HUES64 (cell line): ENCODE data around the gene LCTL.
"Not testable (repeated sequence)": the region's sequence is repeated elsewhere in the genome, so short reads cannot be mapped to it uniquely, and the experiment has no call there.

Experiments
- H3K27ac ChIP-seq: 2 replicates; pipeline ENCODE4 v1.7.0; 2013; ENCODE audit warnings: low read depth, low read length, inconsistent platforms
- H3K27me3 ChIP-seq: 2 replicates; pipeline ENCODE4 v1.6.1; 2013; ENCODE audit warnings: mild to moderate bottlenecking, low read length; ENCODE audit not compliant: insufficient read depth
- H3K36me3 ChIP-seq: 2 replicates; pipeline ENCODE4 v1.6.1; 2013; ENCODE audit warnings: mild to moderate bottlenecking, low read length; ENCODE audit not compliant: insufficient read depth
- H3K4me1 ChIP-seq: 2 replicates; pipeline ENCODE4 v1.6.1; 2013; ENCODE audit warnings: mild to moderate bottlenecking, low read length, moderate library complexity; ENCODE audit not compliant: insufficient read depth
- H3K4me3 ChIP-seq: 2 replicates; pipeline ENCODE4 v1.5.1; 2013; ENCODE audit warnings: mild to moderate bottlenecking, low read length, moderate library complexity
- H3K9ac ChIP-seq: 2 replicates; pipeline ENCODE4 v1.6.1; 2013; ENCODE audit warnings: mild to moderate bottlenecking, low read depth, low read length
- H3K9me3 ChIP-seq: 2 replicates; pipeline ENCODE4 v1.6.1; 2013; ENCODE audit warnings: low read depth, low read length; ENCODE audit not compliant: insufficient read depth
- WGBS: fragments of 150-250, 120-280 bp; methylation state at CpG from one replicate; pipeline ENCODE4 v1.1.7; 2013; ENCODE audit warnings: missing lambda C conversion rate; 5-methylcytosine and 5-hydroxymethylcytosine counted together

LCTL gene

DNA sequence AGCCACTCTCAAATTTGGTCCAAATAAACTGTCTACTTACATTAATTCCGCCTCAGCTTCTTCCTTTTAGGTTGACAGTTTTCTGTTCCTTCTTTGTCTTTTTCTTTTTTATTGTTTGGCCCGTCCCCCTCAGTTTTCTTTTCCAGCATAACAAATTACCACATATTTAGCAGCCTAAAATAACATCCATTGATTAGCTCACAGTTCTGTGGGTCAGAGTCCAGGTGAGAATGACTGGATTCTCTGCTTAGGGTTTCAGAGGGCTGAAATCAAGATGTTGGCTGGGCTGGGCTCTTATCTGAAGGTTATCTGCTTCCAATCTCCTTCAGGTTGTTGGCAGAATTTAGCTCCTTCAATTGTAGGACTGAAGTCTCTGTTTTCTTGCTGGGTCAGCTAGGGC is 24.6 kb upstream of the LCTL start:
- H3K4me1 ChIP-seq = peaks cover 6% of the 10 kb centered on the region; the same call in 1 of the 2 replicates
- no peaks in the 10 kb centered on the region for H3K9me3 ChIP-seq
- no peak overlapping the region for H3K4me3 ChIP-seq
- WGBS = 86% methylated on average over 2 of the region's 2 CpGs
- H3K27me3 ChIP-seq = no peaks in the 10 kb centered on the region
- no peak overlapping the region for H3K27ac ChIP-seq
- no peaks in the 10 kb centered on the region for H3K36me3 ChIP-seq
- no peak overlapping the region for H3K9ac ChIP-seq

DNA sequence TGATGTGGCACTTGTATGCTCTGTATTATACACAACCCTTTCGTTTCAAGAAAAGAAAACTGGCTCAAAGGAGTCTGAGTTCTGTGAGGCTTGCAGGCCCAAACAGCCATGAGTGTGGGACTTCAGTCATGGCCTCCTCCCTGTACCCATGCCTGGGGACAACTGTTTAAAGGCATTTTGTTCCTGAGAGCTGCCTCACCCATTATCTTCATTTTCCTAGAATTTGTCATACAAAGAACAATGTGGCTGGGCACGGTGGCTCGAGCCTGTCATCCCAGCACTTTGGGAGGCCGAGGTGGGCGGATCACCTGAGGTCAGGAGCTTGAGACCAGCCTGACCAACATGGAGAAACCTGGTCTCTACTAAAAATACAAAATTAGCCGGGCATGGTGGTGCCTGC is 23.6 kb upstream of the LCTL start:
- not testable (repeated sequence) for H3K9ac ChIP-seq, H3K4me1 ChIP-seq, H3K27me3 ChIP-seq, H3K36me3 ChIP-seq, H3K4me3 ChIP-seq, H3K27ac ChIP-seq, H3K9me3 ChIP-seq
- 94% methylated on average over 6 of the region's 6 CpGs for WGBS

DNA sequence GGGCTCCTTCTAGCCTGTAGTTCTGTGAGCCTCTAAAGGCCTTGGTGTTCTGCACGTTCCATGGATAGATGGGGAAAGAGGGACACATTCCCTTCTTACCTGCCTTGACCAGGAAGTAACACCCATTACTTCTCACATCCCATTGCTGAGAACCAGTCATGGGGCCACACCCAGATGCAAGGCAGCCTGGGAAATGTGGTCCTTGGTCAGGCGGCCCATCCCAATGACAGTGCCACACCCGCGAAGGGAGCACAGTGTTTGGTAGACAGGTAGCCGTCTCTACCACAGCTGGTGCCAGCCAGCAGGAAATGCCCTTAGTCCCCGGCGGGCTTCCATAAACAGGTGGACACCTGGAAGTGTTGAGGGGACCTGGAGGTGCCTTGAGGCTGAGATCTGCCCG is 23.2 kb upstream of the LCTL start:
- Histone ChIP-seq H3K27me3 (no peaks in the 10 kb centered on the region), H3K27ac (no peak overlapping the region), H3K4me3 (no peak overlapping the region; the same call in 1 of the 2 replicates), H3K4me1 (peaks cover 6% of the 10 kb centered on the region; the same call in 1 of the 2 replicates), H3K9me3 (no peaks in the 10 kb centered on the region), H3K36me3 (no peaks in the 10 kb centered on the region), H3K9ac (no peak overlapping the region)
- 84% methylated on average over 8 of the region's 8 CpGs for WGBS

DNA sequence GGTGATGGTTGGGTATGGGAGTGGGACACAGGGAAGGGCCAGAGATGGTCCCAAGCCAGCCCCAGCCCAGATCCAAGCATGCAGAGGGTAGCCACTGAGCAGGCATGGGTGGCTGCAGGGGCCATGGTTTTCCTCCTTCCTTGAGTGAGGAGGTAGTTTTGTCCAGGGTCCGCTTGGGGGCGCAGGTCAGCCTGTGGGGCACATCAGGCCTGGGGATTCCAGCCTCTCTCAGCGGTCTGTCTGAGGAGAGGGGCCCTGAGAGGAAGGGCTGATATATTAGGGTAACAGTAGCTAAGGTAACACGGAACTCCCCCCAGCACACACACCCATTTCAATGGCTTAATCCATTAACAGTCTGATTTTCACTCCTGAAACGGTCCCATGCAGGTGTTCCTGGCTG is 22.7 kb upstream of the LCTL start:
- Histone ChIP-seq H3K36me3 (no peaks in the 10 kb centered on the region), H3K27me3 (no peaks in the 10 kb centered on the region), H3K4me3 (no peak overlapping the region; the same call in 1 of the 2 replicates), H3K4me1 (peaks cover 6% of the 10 kb centered on the region; the same call in 1 of the 2 replicates), H3K9me3 (no peaks in the 10 kb centered on the region), H3K27ac (no peak overlapping the region), H3K9ac (no peak overlapping the region)
- 77% methylated on average over 4 of the region's 5 CpGs for WGBS

DNA sequence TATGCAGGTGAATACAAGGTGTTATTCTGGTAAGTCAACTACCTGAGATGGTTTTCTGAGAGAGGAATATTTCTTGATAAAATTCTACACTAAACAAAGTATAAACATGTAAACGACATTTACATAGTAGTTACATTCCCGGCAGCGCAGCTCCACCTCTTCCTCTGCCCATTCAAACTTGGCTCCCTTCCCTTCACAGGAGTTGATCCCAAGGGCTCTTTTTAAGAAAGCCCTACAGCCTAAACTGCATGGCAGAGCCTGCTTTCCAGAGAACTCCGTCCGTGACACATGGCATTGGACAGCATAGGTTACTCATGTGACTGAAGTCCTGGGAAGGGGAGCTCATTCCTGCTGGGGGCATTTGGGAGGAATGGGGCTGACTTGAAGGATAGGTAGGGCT is 22.0 kb upstream of the LCTL start:
- Histone ChIP-seq H3K9ac (no peak overlapping the region), H3K9me3 (no peaks in the 10 kb centered on the region), H3K4me1 (peaks cover 6% of the 10 kb centered on the region; the same call in 1 of the 2 replicates), H3K27me3 (no peaks in the 10 kb centered on the region), H3K27ac (no peak overlapping the region), H3K4me3 (no peak overlapping the region), H3K36me3 (no peaks in the 10 kb centered on the region)
- 60% methylated on average over 5 of the region's 5 CpGs for WGBS

DNA sequence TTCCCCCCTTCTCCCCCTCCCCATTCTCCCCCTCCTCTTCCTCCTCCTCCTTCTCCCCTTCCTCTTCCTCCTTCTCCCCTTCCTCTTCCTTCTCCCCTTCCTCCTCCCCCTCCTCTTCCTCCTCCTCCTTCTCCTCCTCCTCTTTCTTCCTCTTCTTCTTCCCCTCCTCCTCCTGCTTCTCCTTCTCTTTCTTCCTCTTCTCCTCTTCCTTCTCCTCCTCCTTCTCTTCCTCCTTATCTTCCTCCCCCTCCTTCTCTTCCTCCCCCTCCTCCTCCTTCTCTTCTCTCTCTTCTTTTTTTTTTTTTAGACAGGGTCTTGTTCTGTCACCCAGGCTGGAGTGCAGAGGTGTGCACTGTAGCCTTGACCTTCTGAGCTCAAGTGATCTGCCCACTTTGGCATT is 21.2 kb upstream of the LCTL start:
- H3K9me3 ChIP-seq = no peaks in the 10 kb centered on the region
- no peak overlapping the region for H3K27ac ChIP-seq
- no peak overlapping the region for H3K4me3 ChIP-seq
- H3K27me3 ChIP-seq = no peaks in the 10 kb centered on the region
- H3K9ac ChIP-seq = no peak overlapping the region
- H3K4me1 ChIP-seq = peaks cover 6% of the 10 kb centered on the region; the same call in 1 of the 2 replicates
- H3K36me3 ChIP-seq = no peaks in the 10 kb centered on the region

DNA sequence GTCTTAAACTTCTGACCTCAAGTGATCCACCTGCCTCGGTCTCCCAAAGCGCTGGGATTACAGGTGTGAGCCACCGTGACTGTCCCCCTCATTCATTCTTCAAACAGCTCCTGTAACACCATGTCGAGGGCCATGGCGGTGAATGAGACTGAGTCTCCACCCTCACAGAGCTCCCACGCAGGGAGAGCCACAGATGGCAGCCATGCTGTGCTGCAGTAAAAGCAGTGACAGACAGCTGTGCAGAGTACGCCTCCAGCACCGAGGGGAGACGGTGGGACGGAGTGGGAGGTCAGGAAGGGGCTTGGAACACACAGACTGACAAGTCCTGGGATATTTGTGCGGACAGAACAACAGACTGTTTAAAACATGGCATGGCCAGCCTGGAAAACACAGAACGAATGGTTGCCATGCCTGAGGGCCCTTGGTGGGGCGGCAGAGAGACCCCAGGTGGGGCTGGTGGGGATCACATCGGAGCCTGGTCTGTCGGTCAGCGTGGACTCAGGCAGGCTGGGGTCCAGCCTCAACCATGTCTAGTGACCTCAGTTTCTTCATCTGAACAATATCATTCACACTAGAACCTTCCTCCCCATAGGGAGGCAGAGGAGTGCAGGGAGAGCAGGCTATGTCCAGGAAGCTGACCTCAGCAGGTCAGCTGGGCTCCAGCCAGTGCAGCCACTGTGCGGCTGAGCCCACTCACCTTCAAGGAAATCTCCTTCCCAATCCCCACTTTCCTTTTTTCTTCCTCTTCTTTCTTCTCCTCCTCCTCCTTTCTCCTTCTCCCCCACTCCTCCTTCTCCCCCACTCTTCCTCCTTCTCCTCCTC is 20.6 kb upstream of the LCTL start:
- H3K9me3 ChIP-seq = no peaks in the 10 kb centered on the region
- H3K36me3 ChIP-seq = no peaks in the 10 kb centered on the region
- H3K27me3 ChIP-seq = no peaks in the 10 kb centered on the region
- H3K9ac ChIP-seq = no peak overlapping the region
- H3K4me3 ChIP-seq = no peak overlapping the region
- WGBS = 84% methylated on average over 17 of the region's 17 CpGs
- H3K27ac ChIP-seq = no peak overlapping the region
- H3K4me1 ChIP-seq = peaks cover 6% of the 10 kb centered on the region; the same call in 1 of the 2 replicates

DNA sequence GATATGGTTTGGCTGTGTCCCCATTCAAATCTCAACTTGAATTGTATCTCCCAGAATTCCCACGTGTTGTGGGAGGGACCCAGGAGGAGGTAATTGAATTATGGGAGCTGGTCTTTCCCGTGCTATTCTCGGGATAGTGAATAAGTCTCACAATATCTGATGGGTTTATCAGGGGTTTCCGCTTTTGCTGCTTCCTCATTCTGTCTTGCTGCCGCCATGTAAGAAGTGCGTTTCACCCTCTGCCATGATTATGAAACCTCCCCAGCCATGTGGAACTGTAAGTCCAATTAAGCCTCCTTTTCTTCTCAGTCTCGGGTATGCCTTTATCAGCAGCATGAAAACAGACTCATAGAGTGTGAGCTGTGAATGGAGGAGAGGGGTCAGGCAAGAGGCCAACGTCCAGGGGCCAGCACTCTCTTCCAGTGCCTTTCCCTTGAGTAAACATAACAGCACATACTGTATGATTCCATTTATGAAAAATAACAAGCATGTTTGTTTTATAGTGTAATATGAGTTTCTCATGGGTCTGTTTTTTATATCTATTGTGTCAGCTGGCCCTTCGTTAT is 16.3 kb upstream of the LCTL start:
- 87% methylated on average over 7 of the region's 9 CpGs for WGBS
- Histone ChIP-seq H3K27ac (no peak overlapping the region), H3K4me3 (no peak overlapping the region), H3K9me3 (no peaks in the 10 kb centered on the region), H3K36me3 (no peaks in the 10 kb centered on the region), H3K9ac (no peak overlapping the region), H3K27me3 (no peaks in the 10 kb centered on the region), H3K4me1 (no peaks in the 10 kb centered on the region)

DNA sequence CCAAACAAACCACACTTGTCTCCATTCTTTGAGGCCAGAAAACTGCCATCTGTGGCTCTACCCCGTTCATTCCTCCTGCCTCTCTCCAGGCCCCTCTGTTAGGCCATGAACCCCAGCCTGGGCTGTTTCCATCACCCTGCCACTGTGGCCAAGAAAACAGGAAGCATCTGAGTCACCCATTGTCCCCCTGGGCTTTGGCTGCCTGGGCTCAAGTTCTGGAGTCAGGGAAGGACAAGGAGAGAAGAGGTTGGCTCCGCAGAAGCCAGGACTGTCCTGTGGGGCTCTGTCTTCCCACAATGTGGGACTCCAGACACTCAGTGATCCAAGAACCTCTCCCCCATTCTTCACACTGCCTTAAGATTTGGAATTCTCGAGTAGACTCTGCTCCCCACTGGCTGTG is 14.8 kb upstream of the LCTL start:
- Histone ChIP-seq H3K27me3 (no peaks in the 10 kb centered on the region), H3K9me3 (no peaks in the 10 kb centered on the region), H3K9ac (no peak overlapping the region), H3K27ac (no peak overlapping the region), H3K36me3 (no peaks in the 10 kb centered on the region), H3K4me1 (no peaks in the 10 kb centered on the region), H3K4me3 (no peak overlapping the region)
- 74% methylated on average over 3 of the region's 3 CpGs for WGBS

DNA sequence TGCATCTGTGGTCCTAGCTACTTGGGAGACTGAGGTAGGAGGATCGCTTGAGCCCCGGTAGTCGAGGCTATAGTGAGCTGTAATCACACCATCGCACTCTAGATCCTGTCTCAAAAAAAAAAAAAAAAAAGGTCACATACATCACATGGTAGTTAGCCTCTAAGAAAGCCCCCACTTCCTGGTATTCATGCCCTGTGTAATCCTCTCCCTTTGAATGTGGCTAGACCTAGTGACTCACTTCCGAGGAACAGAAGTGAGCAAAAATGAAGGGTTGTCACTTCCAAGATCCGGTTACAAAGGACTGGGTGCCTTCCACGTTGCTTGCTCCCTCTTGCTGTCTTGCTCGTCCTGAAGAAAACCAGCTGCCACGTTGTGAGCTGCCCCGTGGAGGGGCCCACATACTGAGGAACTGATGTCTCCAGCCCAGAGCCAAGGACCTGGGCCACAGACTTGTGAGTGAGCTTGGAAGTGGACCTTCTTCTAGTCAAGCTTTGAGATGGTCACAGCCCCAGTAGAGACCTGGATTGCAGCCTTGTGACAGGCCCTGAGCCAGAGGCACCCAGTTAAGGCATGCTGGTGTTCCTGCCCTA is 12.6 kb upstream of the LCTL start:
- Histone ChIP-seq H3K9me3 (no peaks in the 10 kb centered on the region), H3K4me3 (no peak overlapping the region), H3K36me3 (no peaks in the 10 kb centered on the region), H3K27me3 (no peaks in the 10 kb centered on the region), H3K4me1 (no peaks in the 10 kb centered on the region), H3K9ac (no peak overlapping the region), H3K27ac (no peak overlapping the region)
- WGBS = 75% methylated on average over 10 of the region's 10 CpGs

DNA sequence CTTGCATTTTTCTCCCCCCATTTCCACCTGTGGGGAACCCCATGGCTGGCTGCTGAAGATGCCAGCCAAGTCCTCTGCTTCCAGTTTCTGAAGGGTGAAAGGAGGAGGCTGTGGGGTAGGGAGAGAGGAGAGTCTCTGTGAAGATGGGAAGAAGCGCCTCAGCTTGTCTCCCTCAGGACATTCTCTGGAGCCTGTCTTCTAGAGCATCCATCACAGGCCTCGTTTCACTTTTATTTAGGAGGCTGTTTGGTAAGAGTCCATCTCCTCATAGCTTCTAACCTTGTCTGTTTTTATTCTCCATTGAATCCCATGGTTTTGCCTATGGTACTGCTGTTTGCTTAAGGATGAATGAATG is 8.8 kb upstream of the LCTL start:
- Histone ChIP-seq H3K27ac (no peak overlapping the region), H3K9me3 (no peaks in the 10 kb centered on the region)
- WGBS = 80% methylated on average over 2 of the region's 2 CpGs

More for the DNA sequence above, 8.8 kb upstream of the LCTL start:
- H3K36me3 ChIP-seq = no peaks in the 10 kb centered on the region
- H3K4me3 ChIP-seq = no peak overlapping the region
- H3K27me3 ChIP-seq = no peaks in the 10 kb centered on the region
- H3K4me1 ChIP-seq = no peaks in the 10 kb centered on the region
- no peak overlapping the region for H3K9ac ChIP-seq
